NOMO-1 treated with dmso at 0.1 percent for 144 hours (cell line): ENCODE results near the gene NCAPG2.
"Not testable (repeated sequence)": the region's sequence is repeated elsewhere in the genome, so short reads cannot be mapped to it uniquely, and the experiment has no call there.

Source experiments
- DNase-seq: peaks from one replicate; lab custom pipeline; 2025; ENCODE audit not compliant: unreplicated experiment; lab: John Stamatoyannopoulos, UW

The NCAPG2 gene

GRCh38 chr7:158676171-158676840 is 28.3 kb downstream of the NCAPG2 start:
- no peak for DNase-seq

- DNase-seq: no peak
Observed at GRCh38 chr7:158672975-158673374, 31.6 kb downstream of the NCAPG2 start.

- not testable (repeated sequence) for DNase-seq
Observed at GRCh38 chr7:158668086-158668485, 36.5 kb downstream of the NCAPG2 start.

GRCh38 chr7:158666966-158667678 is 37.5 kb downstream of the NCAPG2 start:
- not testable (repeated sequence) for DNase-seq

- DNase-seq: no peak
Observed at GRCh38 chr7:158666401-158666800, 38.2 kb downstream of the NCAPG2 start.

GRCh38 chr7:158664406-158664805 is 40.2 kb downstream of the NCAPG2 start:
- DNase-seq: no peak

- no peak for DNase-seq
Observed at GRCh38 chr7:158663428-158663741, 41.2 kb downstream of the NCAPG2 start.

GRCh38 chr7:158662610-158663427 is 41.8 kb downstream of the NCAPG2 start:
- no peak for DNase-seq

- no peak for DNase-seq
Observed at GRCh38 chr7:158658475-158658874, 46.1 kb downstream of the NCAPG2 start.

GRCh38 chr7:158657189-158657746 is 47.3 kb downstream of the NCAPG2 start:
- DNase-seq: no peak

GRCh38 chr7:158655931-158656441 is 48.6 kb downstream of the NCAPG2 start:
- DNase-seq: no peak

GRCh38 chr7:158655507-158655906 is 49.1 kb downstream of the NCAPG2 start:
- DNase-seq: no peak

- no peak for DNase-seq
Observed at GRCh38 chr7:158651968-158652565, 52.5 kb downstream of the NCAPG2 start.

- DNase-seq: no peak
Observed at GRCh38 chr7:158650821-158651225, 53.8 kb downstream of the NCAPG2 start.

- no peak for DNase-seq
Observed at GRCh38 chr7:158649279-158649678, 55.3 kb downstream of the NCAPG2 start.

- DNase-seq: no peak
Observed at GRCh38 chr7:158648787-158649186, 55.8 kb downstream of the NCAPG2 start.

GRCh38 chr7:158648168-158648567 is 56.4 kb downstream of the NCAPG2 start:
- DNase-seq: no peak

- no peak for DNase-seq
Observed at GRCh38 chr7:158647475-158647792, 57.2 kb downstream of the NCAPG2 start.

GRCh38 chr7:158646766-158647474 is 57.7 kb downstream of the NCAPG2 start:
- DNase-seq: no peak

- no peak for DNase-seq
Observed at GRCh38 chr7:158645842-158646241, 58.8 kb downstream of the NCAPG2 start.

GRCh38 chr7:158642149-158642548 is 62.5 kb downstream of the NCAPG2 start:
- no peak for DNase-seq
